ENCODE measurements around the gene SERBP1.

- TF ChIP-seq, protein P1, sequence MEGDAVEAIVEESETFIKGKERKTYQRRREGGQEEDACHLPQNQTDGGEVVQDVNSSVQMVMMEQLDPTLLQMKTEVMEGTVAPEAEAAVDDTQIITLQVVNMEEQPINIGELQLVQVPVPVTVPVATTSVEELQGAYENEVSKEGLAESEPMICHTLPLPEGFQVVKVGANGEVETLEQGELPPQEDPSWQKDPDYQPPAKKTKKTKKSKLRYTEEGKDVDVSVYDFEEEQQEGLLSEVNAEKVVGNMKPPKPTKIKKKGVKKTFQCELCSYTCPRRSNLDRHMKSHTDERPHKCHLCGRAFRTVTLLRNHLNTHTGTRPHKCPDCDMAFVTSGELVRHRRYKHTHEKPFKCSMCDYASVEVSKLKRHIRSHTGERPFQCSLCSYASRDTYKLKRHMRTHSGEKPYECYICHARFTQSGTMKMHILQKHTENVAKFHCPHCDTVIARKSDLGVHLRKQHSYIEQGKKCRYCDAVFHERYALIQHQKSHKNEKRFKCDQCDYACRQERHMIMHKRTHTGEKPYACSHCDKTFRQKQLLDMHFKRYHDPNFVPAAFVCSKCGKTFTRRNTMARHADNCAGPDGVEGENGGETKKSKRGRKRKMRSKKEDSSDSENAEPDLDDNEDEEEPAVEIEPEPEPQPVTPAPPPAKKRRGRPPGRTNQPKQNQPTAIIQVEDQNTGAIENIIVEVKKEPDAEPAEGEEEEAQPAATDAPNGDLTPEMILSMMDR (conservative IDR thresholded peaks at IDR 0.05; ENCODE audit: low read length), result no peak
- no peak for TF ChIP-seq EZH2phosphoT487 (IDR thresholded peaks at IDR 0.05; ENCODE audit: borderline replicate concordance, low read depth, low read length)
These were observed 10.1 kb upstream of the SERBP1 start for GRCh38 chr1:67440339-67440738.
